ENCODE measurements around the gene MARF1. TPM values are rescaled to one million over a fixed set of nuclear protein-coding genes. Genes with fewer than 3 reads are reported as not detected.
"Not testable (repeated sequence)": the region's sequence is repeated elsewhere in the genome, so short reads cannot be mapped to it uniquely, and the experiment has no call there.

MARF1 gene
- total RNA-seq, 4 donors from 2014 or later: 31.2 to 43.2 (median 35.7) TPM

GRCh38 chr16:15547768-15548096, 95.2 kb downstream of the MARF1 start:
- intact Hi-C loops (cut with DNase I; ENCODE audit: low total_unique reads): no loop called here

GRCh38 chr16:15547072-15547767, 95.7 kb downstream of the MARF1 start:
- DNase-seq (ENCODE audit: low spot score in 2 of 2); H3K4me3 ChIP-seq (ENCODE audit: low read depth, poor library complexity, severe bottlenecking); intact Hi-C loops (cut with DNase I; ENCODE audit: low total_unique reads): not testable (repeated sequence)
- WGBS, 2 donors: 68 to 84% methylated on average over 12 to 13 of the region's 13 CpGs

More at GRCh38 chr16:15547768-15548096, 95.2 kb downstream of the MARF1 start:
- no peak for TF ChIP-seq CTCF (IDR thresholded peaks at IDR 0.05)
- TF ChIP-seq POLR2A (IDR thresholded peaks at IDR 0.05): no peak
- no peak overlapping the region for H3K4me3 ChIP-seq (ENCODE audit: low read depth, poor library complexity, severe bottlenecking)
- 96 to 100% methylated on average over 6 of the region's 6 CpGs for WGBS, 2 donors
- no peak for DNase-seq (ENCODE audit: low spot score in 2 of 2)

- 100% methylated on average over 2 of the region's 2 CpGs for WGBS, 2 donors
- no peak for TF ChIP-seq POLR2A (IDR thresholded peaks at IDR 0.05)
- TF ChIP-seq CTCF (IDR thresholded peaks at IDR 0.05): no peak
- DNase-seq (ENCODE audit: low spot score in 2 of 2): no peak
- intact Hi-C loops (cut with DNase I; ENCODE audit: low total_unique reads): no loop called here
- no peak overlapping the region for H3K4me3 ChIP-seq (ENCODE audit: low read depth, poor library complexity, severe bottlenecking)
Measured at GRCh38 chr16:15545544-15545943, 97.4 kb downstream of the MARF1 start.

GRCh38 chr16:15544405-15544804, 98.5 kb downstream of the MARF1 start:
- WGBS, 2 donors: 39 to 58% methylated on average over 5 of the region's 5 CpGs
- no peak overlapping the region for H3K4me3 ChIP-seq (ENCODE audit: low read depth, poor library complexity, severe bottlenecking)
- intact Hi-C loops (cut with DNase I; ENCODE audit: low total_unique reads): no loop called here
- TF ChIP-seq CTCF (IDR thresholded peaks at IDR 0.05) (no peak), POLR2A (IDR thresholded peaks at IDR 0.05) (no peak)
- no peak for DNase-seq (ENCODE audit: low spot score in 2 of 2)

MicroRNAs within 50 kb of the gene (microRNA counts, 767-probe panel; counts per million panel counts)
- 0 to 358 counts per million in 2 donors for microRNA hsa-miR-484

Other genes with a start within 250 kb of the MARF1 start
- gene MPV17L, start 247.4 kb downstream of the MARF1 start, total RNA-seq: 10 to 100 TPM in 2 of 4 donors, 1 to 10 TPM in 2; 1.9 to 15.4 (median 9.2) TPM
- 10 to 100 TPM in 2 of 4 donors, 1 to 10 TPM in 2; 7.4 to 20.4 (median 10.6) TPM for gene BMERB1, start 208.6 kb downstream of the MARF1 start, total RNA-seq
- gene NDE1, start 7.1 kb upstream of the MARF1 start, total RNA-seq: 100 to 1,000 TPM in 1 of 4 donors, 10 to 100 TPM in 3; 69.8 to 184 (median 85.1) TPM
- 100 to 1,000 TPM in 1 of 4 donors, 10 to 100 TPM in 3; 13.7 to 139 (median 39.0) TPM for gene MYH11, start 213.9 kb upstream of the MARF1 start, total RNA-seq
- 10 to 100 TPM; 39.7 to 43.3 (median 40.7) TPM for gene CEP20, start 245.4 kb upstream of the MARF1 start, total RNA-seq

Measured in lower leg skin (tissue), 4 donors.